ENCODE results near the gene NEXN. TPM values are rescaled to one million over a fixed set of nuclear protein-coding genes. Genes with fewer than 3 reads are reported as not detected.

NEXN gene
- total RNA-seq, 3 donors from 2014 or later (not counting 1 experiment from before 2014, with no cell fraction given): 0.85 to 1.4 (median 1.1) TPM

GRCh38 chr1:77925518-77925917, 37.1 kb downstream of the NEXN start:
- WGBS (ENCODE audit: insufficient coverage): no CpG with 5 or more reads among the region's 1 CpG
- intact Hi-C loops (cut with micrococcal nuclease): no loop called here
- Mint-ChIP-seq H3K4me3 (no peak overlapping the region), H3K9me3 (no peaks in the 10 kb centered on the region), H3K27ac (no peak overlapping the region), H3K36me3 (no peaks in the 10 kb centered on the region), H3K27me3 (ENCODE audit: low read depth in 2 of 2) (no peaks in the 10 kb centered on the region), H3K4me1 (peaks cover 0 to 10% of the 10 kb centered on the region in 2 donors)
- no peaks in the 10 kb centered on the region for H3K36me3 ChIP-seq (ENCODE audit: control insufficient read depth, insufficient read depth, low read length)
- ATAC-seq: no peak
- no peaks in the 10 kb centered on the region for H3K4me1 ChIP-seq (ENCODE audit: control insufficient read depth, insufficient read depth, low read length)
- no peaks in the 10 kb centered on the region for H3K27me3 ChIP-seq (ENCODE audit: control insufficient read depth, insufficient read depth, low read length)
- DNase-seq: no peak
- no peaks in the 10 kb centered on the region for H3K9me3 ChIP-seq (ENCODE audit: control insufficient read depth, insufficient read depth, low read length)
- H3K27ac ChIP-seq (ENCODE audit: low read length): no peak overlapping the region
- no peak overlapping the region for H3K4me3 ChIP-seq (ENCODE audit: low read length)
- no peak for TF ChIP-seq CTCF (IDR thresholded peaks at IDR 0.05)

- ATAC-seq (no peak), DNase-seq (no peak)
- H3K4me3 ChIP-seq (ENCODE audit: low read length): peak overlapping the region; percentile 31
- Mint-ChIP-seq H3K4me3 (peak overlapping the region; percentile 83), H3K27ac (peak overlapping the region; percentile 49 to 69), H3K36me3 (no peaks in the 10 kb centered on the region), H3K9me3 (no peaks in the 10 kb centered on the region), H3K27me3 (ENCODE audit: low read depth in 2 of 2) (no peaks in the 10 kb centered on the region), H3K4me1 (peaks cover 0 to 10% of the 10 kb centered on the region in 2 donors)
- H3K27ac ChIP-seq (ENCODE audit: low read length): no peak overlapping the region
- WGBS (ENCODE audit: insufficient coverage): 83% methylated on average over 2 of the region's 2 CpGs
- H3K27me3 ChIP-seq (ENCODE audit: control insufficient read depth, insufficient read depth, low read length): no peaks in the 10 kb centered on the region
- intact Hi-C loops (cut with micrococcal nuclease): no loop called here
- no peaks in the 10 kb centered on the region for H3K36me3 ChIP-seq (ENCODE audit: control insufficient read depth, insufficient read depth, low read length)
- no peak for TF ChIP-seq CTCF (IDR thresholded peaks at IDR 0.05)
- H3K4me1 ChIP-seq (ENCODE audit: control insufficient read depth, insufficient read depth, low read length): no peaks in the 10 kb centered on the region
- H3K9me3 ChIP-seq (ENCODE audit: control insufficient read depth, insufficient read depth, low read length): no peaks in the 10 kb centered on the region
Measured at GRCh38 chr1:77925956-77926355, 37.5 kb downstream of the NEXN start.

- intact Hi-C loops (cut with micrococcal nuclease): no loop called here
- Histone ChIP-seq H3K36me3 (ENCODE audit: control insufficient read depth, insufficient read depth, low read length) (no peaks in the 10 kb centered on the region), H3K4me1 (ENCODE audit: control insufficient read depth, insufficient read depth, low read length) (no peaks in the 10 kb centered on the region), H3K27me3 (ENCODE audit: control insufficient read depth, insufficient read depth, low read length) (no peaks in the 10 kb centered on the region), H3K9me3 (ENCODE audit: control insufficient read depth, insufficient read depth, low read length) (no peaks in the 10 kb centered on the region), H3K27ac (ENCODE audit: low read length) (no peak overlapping the region), H3K4me3 (ENCODE audit: low read length) (peak overlapping the region; percentile 31)
- H3K27me3 Mint-ChIP-seq (ENCODE audit: low read depth in 2 of 2): no peaks in the 10 kb centered on the region
- ATAC-seq (peak in 1 of 3 donors; percentile 18), DNase-seq (peak in 1 of 2 donors; percentile 23)
- H3K27ac Mint-ChIP-seq: peak overlapping the region; percentile 49 to 69
- H3K9me3 Mint-ChIP-seq: no peaks in the 10 kb centered on the region
- WGBS (ENCODE audit: insufficient coverage): 63% methylated on average over 10 of the region's 13 CpGs
- TF ChIP-seq CTCF (IDR thresholded peaks at IDR 0.05): no peak
- H3K4me1 Mint-ChIP-seq: peaks cover 0 to 10% of the 10 kb centered on the region in 2 donors
- peak overlapping the region; percentile 83 for H3K4me3 Mint-ChIP-seq
- H3K36me3 Mint-ChIP-seq: no peaks in the 10 kb centered on the region
Measured at GRCh38 chr1:77926561-77927357, 38.3 kb downstream of the NEXN start.
